NB4 (cell line): Measurements from ENCODE around the gene CDH9.

Experiments used
- POLR2A ChIP-seq: IDR thresholded peaks from 2 replicates; pipeline ENCODE4 v1.6.1; 2011; ENCODE audit warnings: mild to moderate bottlenecking; ENCODE audit not compliant: insufficient read length; ENCODE audit errors: extremely low read depth
- TF ChIP-seq, protein P1 (sequence below): IDR thresholded peaks from one replicate; pipeline ENCODE4 v1.5.1; 2012; ENCODE audit warnings: low read depth, low read length

DNA sequence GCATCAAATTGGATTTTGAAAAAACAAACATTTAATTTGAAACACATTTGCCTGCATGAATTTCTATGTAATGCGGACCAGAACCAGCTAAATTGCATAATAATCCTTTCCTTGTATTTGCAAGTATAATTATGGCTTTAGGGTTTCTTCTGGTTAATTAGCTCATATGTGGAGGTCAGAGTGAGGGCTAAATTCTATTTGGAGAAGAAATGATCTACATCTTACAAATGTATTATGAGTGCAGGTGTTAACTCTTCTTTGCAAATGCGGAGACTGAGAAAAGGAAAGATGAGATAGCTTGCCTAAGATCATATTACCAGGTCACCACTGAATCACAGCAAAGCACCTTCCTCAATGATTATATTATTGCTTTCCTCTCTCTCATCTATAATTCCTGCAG, 194.7 kb downstream of the CDH9 start:
- TF ChIP-seq, protein P1, sequence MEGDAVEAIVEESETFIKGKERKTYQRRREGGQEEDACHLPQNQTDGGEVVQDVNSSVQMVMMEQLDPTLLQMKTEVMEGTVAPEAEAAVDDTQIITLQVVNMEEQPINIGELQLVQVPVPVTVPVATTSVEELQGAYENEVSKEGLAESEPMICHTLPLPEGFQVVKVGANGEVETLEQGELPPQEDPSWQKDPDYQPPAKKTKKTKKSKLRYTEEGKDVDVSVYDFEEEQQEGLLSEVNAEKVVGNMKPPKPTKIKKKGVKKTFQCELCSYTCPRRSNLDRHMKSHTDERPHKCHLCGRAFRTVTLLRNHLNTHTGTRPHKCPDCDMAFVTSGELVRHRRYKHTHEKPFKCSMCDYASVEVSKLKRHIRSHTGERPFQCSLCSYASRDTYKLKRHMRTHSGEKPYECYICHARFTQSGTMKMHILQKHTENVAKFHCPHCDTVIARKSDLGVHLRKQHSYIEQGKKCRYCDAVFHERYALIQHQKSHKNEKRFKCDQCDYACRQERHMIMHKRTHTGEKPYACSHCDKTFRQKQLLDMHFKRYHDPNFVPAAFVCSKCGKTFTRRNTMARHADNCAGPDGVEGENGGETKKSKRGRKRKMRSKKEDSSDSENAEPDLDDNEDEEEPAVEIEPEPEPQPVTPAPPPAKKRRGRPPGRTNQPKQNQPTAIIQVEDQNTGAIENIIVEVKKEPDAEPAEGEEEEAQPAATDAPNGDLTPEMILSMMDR: no peak
- no peak for TF ChIP-seq POLR2A
